Activated CD4-positive, alpha-beta T cell treated with anti-CD3 and anti-CD28 coated beads, Interleukin-2, amount 10 ng/mL, durations not matched to agents 24 days and 14 days (primary cell): ENCODE results near the gene NALF2. TPM values are rescaled to one million over a fixed set of nuclear protein-coding genes. Genes with fewer than 3 reads are reported as not detected.

Source experiments
- DNase-seq: peaks from one replicate; pipeline ENCODE4 v3.0.0; 2022
- H3K27ac Mint-ChIP-seq: one replicate; pipeline ENCODE4 v1.8.0; 2022; ENCODE audit warnings: mild to moderate bottlenecking, mixed read lengths
- H3K27me3 Mint-ChIP-seq: one replicate; pipeline ENCODE4 v1.8.0; 2022; ENCODE audit warnings: mixed read lengths
- H3K36me3 Mint-ChIP-seq: one replicate; pipeline ENCODE4 v1.8.0; 2022; ENCODE audit warnings: low read depth, mild to moderate bottlenecking, mixed read lengths
- H3K4me1 Mint-ChIP-seq: one replicate; pipeline ENCODE4 v1.8.0; 2021; ENCODE audit warnings: mixed read lengths
- H3K4me3 Mint-ChIP-seq: one replicate; pipeline ENCODE4 v1.8.0; 2022; ENCODE audit warnings: mild to moderate bottlenecking, moderate library complexity, mixed read lengths
- H3K9me3 Mint-ChIP-seq: one replicate; pipeline ENCODE4 v1.8.0; 2021; ENCODE audit warnings: mixed read lengths
- intact Hi-C: fragments of 100-400 bp; cut with micrococcal nuclease; formaldehyde crosslinking; loops from one replicate; pipeline ENCODE4 v1.15.1; 2023
- total RNA-seq: library from RNA; stranded (reverse); gene quantifications from 2 replicates; pipeline ENCODE4 v1.2.3, GENCODE V29; 2022

NALF2 gene
- total RNA-seq, 1 donor from 2014 or later, result 0.51 TPM

DNA sequence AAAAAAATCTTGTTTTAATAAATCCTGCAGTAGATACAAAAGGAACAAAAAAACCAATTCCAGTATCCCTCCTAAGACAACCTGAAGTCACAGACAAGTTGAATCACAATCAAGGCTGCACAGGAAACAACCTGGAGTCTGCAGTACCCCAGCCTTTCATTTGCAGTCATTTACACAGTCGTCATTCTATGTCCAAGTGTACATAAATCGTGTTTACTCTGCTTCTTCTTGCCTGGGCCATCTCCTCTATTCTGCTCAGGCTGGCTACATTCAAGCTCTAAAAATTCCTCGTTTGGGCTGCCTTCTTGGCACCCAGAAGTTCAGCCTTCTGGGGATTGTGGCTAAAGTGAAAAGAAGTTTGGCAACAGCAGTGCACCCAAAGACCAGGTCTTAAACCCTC is 37.8 kb downstream of the NALF2 start:
- H3K27ac Mint-ChIP-seq, result no peak overlapping the region
- DNase-seq, result no peak
- no peaks in the 10 kb centered on the region for H3K27me3 Mint-ChIP-seq
- H3K4me1 Mint-ChIP-seq, result peaks cover 14% of the 10 kb centered on the region
- peaks cover 4% of the 10 kb centered on the region for H3K9me3 Mint-ChIP-seq
- H3K4me3 Mint-ChIP-seq, result no peak overlapping the region
- intact Hi-C loops, result no loop called here
- no peaks in the 10 kb centered on the region for H3K36me3 Mint-ChIP-seq

GRCh38 chrX:69543572-69543971 is 39.4 kb downstream of the NALF2 start:
- H3K4me3 Mint-ChIP-seq, result no peak overlapping the region
- no peak for DNase-seq
- no peak overlapping the region for H3K27ac Mint-ChIP-seq
- no peaks in the 10 kb centered on the region for H3K36me3 Mint-ChIP-seq
- no peaks in the 10 kb centered on the region for H3K27me3 Mint-ChIP-seq
- intact Hi-C loops, result no loop called here
- H3K4me1 Mint-ChIP-seq, result peaks cover 9% of the 10 kb centered on the region
- peaks cover 9% of the 10 kb centered on the region for H3K9me3 Mint-ChIP-seq

GRCh38 chrX:69546417-69546816 is 42.3 kb downstream of the NALF2 start:
- Mint-ChIP-seq H3K4me1 (no peaks in the 10 kb centered on the region), H3K9me3 (peaks cover 9% of the 10 kb centered on the region), H3K36me3 (no peaks in the 10 kb centered on the region), H3K4me3 (no peak overlapping the region), H3K27me3 (no peaks in the 10 kb centered on the region), H3K27ac (no peak overlapping the region)
- intact Hi-C loops, result no loop called here
- DNase-seq, result no peak

DNA sequence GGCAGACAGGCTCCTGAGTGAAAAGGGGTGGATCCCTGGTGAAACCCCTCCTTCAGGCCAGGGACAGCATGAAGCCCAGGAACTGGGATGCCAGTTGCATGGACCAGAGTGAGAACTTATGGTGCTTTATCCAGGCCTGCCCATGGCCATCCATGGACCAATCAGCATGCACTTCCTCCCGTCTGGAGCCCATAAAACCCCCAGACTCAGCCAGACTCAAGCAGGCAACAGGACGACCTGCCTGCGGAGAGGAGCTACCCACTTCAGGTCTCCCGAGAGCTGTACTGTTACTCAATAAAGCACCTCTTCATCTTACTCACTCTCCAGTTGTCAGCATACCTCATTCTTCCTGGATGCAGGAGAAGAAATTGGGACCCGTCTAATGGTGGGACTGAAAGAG is 42.9 kb downstream of the NALF2 start:
- H3K9me3 Mint-ChIP-seq, result peaks cover 9% of the 10 kb centered on the region
- no peak overlapping the region for H3K4me3 Mint-ChIP-seq
- intact Hi-C loops, result no loop called here
- no peak for DNase-seq
- H3K36me3 Mint-ChIP-seq, result no peaks in the 10 kb centered on the region
- H3K27me3 Mint-ChIP-seq, result no peaks in the 10 kb centered on the region
- no peak overlapping the region for H3K27ac Mint-ChIP-seq
- H3K4me1 Mint-ChIP-seq, result no peaks in the 10 kb centered on the region

- DNase-seq, result no peak
- Mint-ChIP-seq H3K27me3 (no peaks in the 10 kb centered on the region), H3K4me3 (no peak overlapping the region), H3K27ac (no peak overlapping the region), H3K36me3 (no peaks in the 10 kb centered on the region), H3K4me1 (no peaks in the 10 kb centered on the region), H3K9me3 (peaks cover 5% of the 10 kb centered on the region)
- intact Hi-C loops, result no loop called here
These were observed 47.4 kb downstream of the NALF2 start for GRCh38 chrX:69551421-69552009.

DNA sequence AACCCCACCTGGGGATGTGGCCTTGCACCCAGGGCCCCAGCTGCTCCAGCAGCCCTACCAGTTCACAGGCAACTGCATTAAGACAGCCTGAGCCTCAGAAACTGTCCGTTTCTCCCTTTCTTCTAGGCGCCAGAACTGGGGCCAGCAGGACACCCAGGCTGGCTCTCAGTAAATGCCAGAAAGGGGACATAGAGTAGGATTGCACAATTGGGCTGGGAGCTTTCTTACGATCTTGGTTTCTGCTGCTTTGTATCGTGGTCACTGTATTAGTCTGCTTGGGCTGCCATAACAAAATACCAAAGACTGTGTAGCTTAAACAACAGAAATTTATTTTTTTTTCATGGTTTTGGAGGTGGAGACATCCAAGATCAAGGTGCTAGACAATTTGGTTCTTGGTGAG is 48.4 kb downstream of the NALF2 start:
- no peaks in the 10 kb centered on the region for H3K36me3 Mint-ChIP-seq
- peaks cover 5% of the 10 kb centered on the region for H3K9me3 Mint-ChIP-seq
- DNase-seq, result no peak
- intact Hi-C loops, result no loop called here
- H3K27me3 Mint-ChIP-seq, result no peaks in the 10 kb centered on the region
- H3K4me3 Mint-ChIP-seq, result no peak overlapping the region
- H3K27ac Mint-ChIP-seq, result no peak overlapping the region
- no peaks in the 10 kb centered on the region for H3K4me1 Mint-ChIP-seq

Other genes with a start within 250 kb of the NALF2 start
- gene EDA, start 111.8 kb downstream of the NALF2 start, total RNA-seq, result 1.2 and 1.8 TPM in 2 replicates